Measurements from ENCODE around the gene VWA5B1. TPM values are rescaled to one million over a fixed set of nuclear protein-coding genes. Genes with fewer than 3 reads are reported as not detected.

The VWA5B1 gene
- total RNA-seq, 1 donor from 2014 or later: not detected

- ChIA-PET CTCF (no interaction called here), POLR2A (no interaction called here)
- H3K9me3 Mint-ChIP-seq: peaks cover 5% of the 10 kb centered on the region
- peaks cover 15% of the 10 kb centered on the region for H3K4me1 Mint-ChIP-seq
- H3K27ac Mint-ChIP-seq: no peak overlapping the region
- H3K27me3 Mint-ChIP-seq: peaks cover 41% of the 10 kb centered on the region
- ATAC-seq (ENCODE audit: low read depth) (no peak), DNase-seq (no peak)
- no peaks in the 10 kb centered on the region for H3K36me3 Mint-ChIP-seq (ENCODE audit: low read depth)
- no peak for TF ChIP-seq CTCF (IDR thresholded peaks at IDR 0.05)
- no peak overlapping the region for H3K4me3 Mint-ChIP-seq
- intact Hi-C loops (cut with micrococcal nuclease): no loop called here
These were observed 109.0 kb downstream of the VWA5B1 start for GRCh38 chr1:20399606-20400180.

GRCh38 chr1:20400341-20401177, 109.9 kb downstream of the VWA5B1 start:
- H3K4me1 Mint-ChIP-seq: peaks cover 23% of the 10 kb centered on the region
- peaks cover 4% of the 10 kb centered on the region for H3K9me3 Mint-ChIP-seq
- no peak overlapping the region for H3K27ac Mint-ChIP-seq
- TF ChIP-seq CTCF (IDR thresholded peaks at IDR 0.05): no peak
- H3K27me3 Mint-ChIP-seq: peaks cover 46% of the 10 kb centered on the region
- ChIA-PET POLR2A (no interaction called here), CTCF (no interaction called here)
- H3K36me3 Mint-ChIP-seq (ENCODE audit: low read depth): no peaks in the 10 kb centered on the region
- no peak overlapping the region for H3K4me3 Mint-ChIP-seq
- DNase-seq (no peak), ATAC-seq (ENCODE audit: low read depth) (no peak)
- intact Hi-C loops (cut with micrococcal nuclease): no loop called here

- no peak overlapping the region for H3K27ac Mint-ChIP-seq
- H3K36me3 Mint-ChIP-seq (ENCODE audit: low read depth): no peaks in the 10 kb centered on the region
- intact Hi-C loops (cut with micrococcal nuclease): no loop called here
- peaks cover 33% of the 10 kb centered on the region for H3K4me1 Mint-ChIP-seq
- CTCF ChIA-PET: no interaction called here
- no peaks in the 10 kb centered on the region for H3K9me3 Mint-ChIP-seq
- TF ChIP-seq CTCF (IDR thresholded peaks at IDR 0.05): no peak
- ATAC-seq (ENCODE audit: low read depth): no peak
- H3K27me3 Mint-ChIP-seq: peaks cover 50% of the 10 kb centered on the region
- H3K4me3 Mint-ChIP-seq: no peak overlapping the region
- DNase-seq: no peak
- POLR2A ChIA-PET: no interaction called here
These were observed 110.8 kb downstream of the VWA5B1 start for GRCh38 chr1:20401405-20402010.

GRCh38 chr1:20402585-20403422, 112.1 kb downstream of the VWA5B1 start:
- H3K4me3 Mint-ChIP-seq: no peak overlapping the region
- H3K4me1 Mint-ChIP-seq: peaks cover 36% of the 10 kb centered on the region
- ChIA-PET CTCF (no interaction called here), POLR2A (no interaction called here)
- H3K36me3 Mint-ChIP-seq (ENCODE audit: low read depth): no peaks in the 10 kb centered on the region
- ATAC-seq (ENCODE audit: low read depth) (no peak), DNase-seq (no peak)
- H3K27ac Mint-ChIP-seq: no peak overlapping the region
- no peaks in the 10 kb centered on the region for H3K9me3 Mint-ChIP-seq
- peaks cover 51% of the 10 kb centered on the region for H3K27me3 Mint-ChIP-seq
- intact Hi-C loops (cut with micrococcal nuclease): no loop called here
- TF ChIP-seq CTCF (IDR thresholded peaks at IDR 0.05): no peak

All from activated B cell treated with CpG ODN at 0.5 μM for 24 hours (primary cell).